Endodermal cell (in vitro differentiated cells): ENCODE results near the gene GARNL3. TPM values are rescaled to one million over a fixed set of nuclear protein-coding genes. Genes with fewer than 3 reads are reported as not detected.

Experiments used
- DNase-seq: peaks from one replicate; pipeline ENCODE4 v3.0.0-alpha.2; 2017
- H3K27ac ChIP-seq: 2 replicates; pipeline ENCODE4 v1.5.1; 2013; ENCODE audit warnings: mild to moderate bottlenecking, low read depth, low read length, moderate library complexity
- H3K27me3 ChIP-seq: 2 replicates; pipeline ENCODE4 v1.6.1; 2013; ENCODE audit warnings: mild to moderate bottlenecking, low read length, moderate library complexity; ENCODE audit not compliant: insufficient read depth, control insufficient read depth, poor library complexity, severe bottlenecking
- H3K36me3 ChIP-seq: 2 replicates; pipeline ENCODE4 v1.7.0; 2013; ENCODE audit warnings: mild to moderate bottlenecking, low read length, moderate library complexity; ENCODE audit not compliant: control insufficient read depth, insufficient read depth
- H3K4me1 ChIP-seq: one replicate; pipeline ENCODE4 v1.7.0; 2013; ENCODE audit warnings: low read length; ENCODE audit not compliant: control insufficient read depth, insufficient read depth
- H3K4me3 ChIP-seq: 2 replicates; pipeline ENCODE4 v1.5.1; 2013; ENCODE audit warnings: mild to moderate bottlenecking, low read length, moderate library complexity
- H3K9ac ChIP-seq: 2 replicates; pipeline ENCODE4 v1.6.1; 2013; ENCODE audit warnings: mild to moderate bottlenecking, low read length, moderate library complexity; ENCODE audit not compliant: poor library complexity, severe bottlenecking; ENCODE audit errors: extremely low read depth
- H3K9me3 ChIP-seq: 2 replicates; pipeline ENCODE4 v1.6.1; 2013; ENCODE audit warnings: mild to moderate bottlenecking, low read length, moderate library complexity; ENCODE audit not compliant: control insufficient read depth
- H3K27ac Mint-ChIP-seq: 2 replicates; pipeline ENCODE4 v1.8.0; 2020; ENCODE audit warnings: mixed read lengths
- H3K27me3 Mint-ChIP-seq: 2 replicates; pipeline ENCODE4 v1.8.0; 2021; ENCODE audit warnings: mild to moderate bottlenecking, mixed read lengths; ENCODE audit not compliant: insufficient read depth
- H3K36me3 Mint-ChIP-seq: 2 replicates; pipeline ENCODE4 v1.8.0; 2020; ENCODE audit warnings: low read depth, mixed read lengths
- H3K4me1 Mint-ChIP-seq: 2 replicates; pipeline ENCODE4 v1.8.0; 2020; ENCODE audit warnings: mixed read lengths
- H3K4me3 Mint-ChIP-seq: 2 replicates; pipeline ENCODE4 v1.8.0; 2020; ENCODE audit warnings: mild to moderate bottlenecking, moderate library complexity, mixed read lengths
- H3K9me3 Mint-ChIP-seq: 2 replicates; pipeline ENCODE4 v1.8.0; 2020; ENCODE audit warnings: mild to moderate bottlenecking, mixed read lengths
- WGBS, 2 experiments: methylation state at CpG; one replicate each; pipeline versions ENCODE4 v1.1.5 to v1.1.7; 2013; ENCODE audit warnings: missing lambda C conversion rate in 2 of 2, mixed read lengths in 1 of 2; ENCODE audit not compliant: insufficient coverage in 1 of 2, insufficient read length in 1 of 2; 5-methylcytosine and 5-hydroxymethylcytosine counted together
- total RNA-seq, 2 donors: library from RNA; stranded (reverse); fragmentation: NEBNext Ultra II Directional in 1 of 2; extraction: Animal tissue kit (Norgen Biotek cat#: 25700) in 1 of 2; gene quantifications; 2 replicates in 1 of 2; 3 replicates in 1 of 2; pipeline ENCODE4 v1.2.1, GENCODE V29; 2021
- TF ChIP-seq, protein P1 (sequence below): fragments of 200-600 bp; sonication (generic); conservative IDR thresholded peaks from 2 replicates; pipeline ENCODE4 v1.5.0; 2021; ENCODE audit warnings: antibody characterized with exemption, mild to moderate bottlenecking

The GARNL3 gene
- total RNA-seq, 2 donors from 2014 or later, result 7.2 to 12.8 TPM

DNA sequence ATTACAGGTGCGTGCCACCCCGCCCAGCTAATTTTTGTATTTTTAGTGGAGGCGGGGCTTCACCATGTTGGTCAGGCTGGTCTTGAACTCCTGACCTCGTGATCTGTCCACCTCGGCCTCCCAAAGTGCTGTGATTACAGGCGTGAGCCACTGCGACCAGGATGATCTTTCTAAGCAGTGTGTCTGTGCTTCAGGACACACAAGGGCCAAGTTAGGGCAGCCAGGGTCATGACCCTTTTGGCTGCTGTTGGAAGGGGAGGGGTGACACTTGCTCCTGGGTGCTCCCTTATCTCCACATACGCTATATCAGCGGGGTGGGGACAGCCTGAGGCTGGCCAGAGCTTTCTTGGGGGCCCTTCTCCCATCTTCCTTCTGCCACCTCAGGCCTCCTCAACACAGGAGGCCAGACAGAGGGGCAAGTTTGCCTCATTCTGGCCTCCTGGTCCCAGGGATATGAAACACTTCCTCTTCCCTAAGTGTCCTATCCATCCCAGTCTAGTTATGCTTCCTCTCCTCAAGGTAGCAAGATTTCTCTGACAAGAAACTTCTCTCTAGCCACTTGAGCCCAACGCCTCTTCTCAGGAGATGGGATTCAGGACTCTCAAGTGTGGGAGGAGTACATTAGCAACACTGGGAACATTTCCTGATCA is 157.7 kb downstream of the GARNL3 start:
- WGBS, 2 experiments, result 93 to 96% methylated on average over 4 to 10 of the region's 10 CpGs
- Histone ChIP-seq H3K4me1 (peaks cover 6% of the 10 kb centered on the region), H3K27ac (no peak overlapping the region), H3K9ac (no peak overlapping the region), H3K27me3 (no peaks in the 10 kb centered on the region), H3K4me3 (peak overlapping the region; percentile 99), H3K36me3 (peaks cover 6% of the 10 kb centered on the region), H3K9me3 (no peaks in the 10 kb centered on the region)
- H3K4me1 Mint-ChIP-seq, result peaks cover 20% of the 10 kb centered on the region
- peak overlapping the region; percentile 98 for H3K4me3 Mint-ChIP-seq
- H3K36me3 Mint-ChIP-seq, result peaks cover 7% of the 10 kb centered on the region
- TF ChIP-seq, protein P1, sequence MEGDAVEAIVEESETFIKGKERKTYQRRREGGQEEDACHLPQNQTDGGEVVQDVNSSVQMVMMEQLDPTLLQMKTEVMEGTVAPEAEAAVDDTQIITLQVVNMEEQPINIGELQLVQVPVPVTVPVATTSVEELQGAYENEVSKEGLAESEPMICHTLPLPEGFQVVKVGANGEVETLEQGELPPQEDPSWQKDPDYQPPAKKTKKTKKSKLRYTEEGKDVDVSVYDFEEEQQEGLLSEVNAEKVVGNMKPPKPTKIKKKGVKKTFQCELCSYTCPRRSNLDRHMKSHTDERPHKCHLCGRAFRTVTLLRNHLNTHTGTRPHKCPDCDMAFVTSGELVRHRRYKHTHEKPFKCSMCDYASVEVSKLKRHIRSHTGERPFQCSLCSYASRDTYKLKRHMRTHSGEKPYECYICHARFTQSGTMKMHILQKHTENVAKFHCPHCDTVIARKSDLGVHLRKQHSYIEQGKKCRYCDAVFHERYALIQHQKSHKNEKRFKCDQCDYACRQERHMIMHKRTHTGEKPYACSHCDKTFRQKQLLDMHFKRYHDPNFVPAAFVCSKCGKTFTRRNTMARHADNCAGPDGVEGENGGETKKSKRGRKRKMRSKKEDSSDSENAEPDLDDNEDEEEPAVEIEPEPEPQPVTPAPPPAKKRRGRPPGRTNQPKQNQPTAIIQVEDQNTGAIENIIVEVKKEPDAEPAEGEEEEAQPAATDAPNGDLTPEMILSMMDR, result no peak
- no peak for DNase-seq
- no peak overlapping the region for H3K27ac Mint-ChIP-seq
- H3K9me3 Mint-ChIP-seq, result no peaks in the 10 kb centered on the region
- no peaks in the 10 kb centered on the region for H3K27me3 Mint-ChIP-seq

GRCh38 chr9:127422787-127423186 is 158.2 kb downstream of the GARNL3 start:
- peak overlapping the region; percentile 98 for H3K27ac Mint-ChIP-seq
- Histone ChIP-seq H3K9me3 (no peaks in the 10 kb centered on the region), H3K4me3 (peak overlapping the region; percentile 99), H3K4me1 (peaks cover 6% of the 10 kb centered on the region), H3K27me3 (no peaks in the 10 kb centered on the region), H3K9ac (peak overlapping the region; percentile 76), H3K36me3 (peaks cover 6% of the 10 kb centered on the region), H3K27ac (no peak overlapping the region)
- no peaks in the 10 kb centered on the region for H3K27me3 Mint-ChIP-seq
- peak overlapping the region; percentile 98 for H3K4me3 Mint-ChIP-seq
- no peaks in the 10 kb centered on the region for H3K9me3 Mint-ChIP-seq
- peaks cover 9% of the 10 kb centered on the region for H3K36me3 Mint-ChIP-seq
- 72 to 77% methylated on average over 4 to 6 of the region's 6 CpGs for WGBS, 2 experiments
- no peak for DNase-seq
- peaks cover 18% of the 10 kb centered on the region for H3K4me1 Mint-ChIP-seq
- TF ChIP-seq, protein P1, result no peak

GRCh38 chr9:127423476-127423933 is 158.9 kb downstream of the GARNL3 start:
- Histone ChIP-seq H3K9ac (peak overlapping the region; percentile 76), H3K4me3 (peak overlapping the region; percentile 99), H3K27me3 (no peaks in the 10 kb centered on the region), H3K36me3 (peaks cover 8% of the 10 kb centered on the region), H3K4me1 (peaks cover 6% of the 10 kb centered on the region), H3K9me3 (no peaks in the 10 kb centered on the region), H3K27ac (peak overlapping the region; percentile 28)
- WGBS, 2 experiments, result 0 to 4% methylated on average over 5 to 9 of the region's 9 CpGs
- peak overlapping the region; percentile 98 for H3K27ac Mint-ChIP-seq
- peaks cover 15% of the 10 kb centered on the region for H3K36me3 Mint-ChIP-seq
- H3K9me3 Mint-ChIP-seq, result no peaks in the 10 kb centered on the region
- H3K4me1 Mint-ChIP-seq, result peaks cover 18% of the 10 kb centered on the region
- peak overlapping the region; percentile 98 for H3K4me3 Mint-ChIP-seq
- H3K27me3 Mint-ChIP-seq, result no peaks in the 10 kb centered on the region
- no peak for DNase-seq
- TF ChIP-seq, protein P1, result no peak
